DMS 273 (cell line): ENCODE data around the gene SMPX.
"Not testable (repeated sequence)": the region's sequence is repeated elsewhere in the genome, so short reads cannot be mapped to it uniquely, and the experiment has no call there.

Experiments
- DNase-seq: peaks from one replicate; lab custom pipeline; 2025; ENCODE audit not compliant: unreplicated experiment; lab: John Stamatoyannopoulos, UW

The SMPX gene

GRCh38 chrX:21757960-21758359, at the start of gene SMPX:
Gene SMPX, minus strand, starts transcription at chrX:21758116. Its CDS starts 3,826 bp downstream, at chrX:21754290.
- no peak for DNase-seq

GRCh38 chrX:21806691-21807090, 48.8 kb upstream of the SMPX start:
- DNase-seq: peak; percentile 15

GRCh38 chrX:21802839-21803238, 44.9 kb upstream of the SMPX start:
- peak; percentile 54 for DNase-seq

GRCh38 chrX:21802054-21802670, 44.2 kb upstream of the SMPX start:
- DNase-seq: peak; percentile 53

GRCh38 chrX:21800344-21800770, 42.4 kb upstream of the SMPX start:
- DNase-seq: peak; percentile 69

GRCh38 chrX:21799767-21800166, 41.9 kb upstream of the SMPX start:
- peak; percentile 31 for DNase-seq

- peak; percentile 77 for DNase-seq
These were observed 40.8 kb upstream of the SMPX start for GRCh38 chrX:21798677-21799219.

GRCh38 chrX:21781976-21782375, 24.1 kb upstream of the SMPX start:
- no peak for DNase-seq

GRCh38 chrX:21781525-21781924, 23.6 kb upstream of the SMPX start:
- DNase-seq: peak; percentile 54

GRCh38 chrX:21779095-21779494, 21.2 kb upstream of the SMPX start:
- no peak for DNase-seq

GRCh38 chrX:21778236-21778635, 20.3 kb upstream of the SMPX start:
- peak; percentile 56 for DNase-seq

- not testable (repeated sequence) for DNase-seq
These were observed 17.2 kb upstream of the SMPX start for GRCh38 chrX:21775128-21775527.

- DNase-seq: not testable (repeated sequence)
These were observed 15.1 kb upstream of the SMPX start for GRCh38 chrX:21773036-21773435.

- DNase-seq: peak; percentile 23
These were observed 12.9 kb upstream of the SMPX start for GRCh38 chrX:21770631-21771321.

GRCh38 chrX:21766101-21766500, 8.2 kb upstream of the SMPX start:
- DNase-seq: no peak

- DNase-seq: no peak
These were observed 6.1 kb upstream of the SMPX start for GRCh38 chrX:21764008-21764407.

GRCh38 chrX:21758488-21758887, 572 bp upstream of the SMPX start:
- no peak for DNase-seq

- DNase-seq: no peak
These were observed 959 bp downstream of the SMPX start for GRCh38 chrX:21756785-21757529.

- no peak for DNase-seq
These were observed 8.0 kb downstream of the SMPX start for GRCh38 chrX:21749924-21750323.

- DNase-seq: no peak
These were observed 9.7 kb downstream of the SMPX start for GRCh38 chrX:21748235-21748634.

- DNase-seq: no peak
These were observed 10.4 kb downstream of the SMPX start for GRCh38 chrX:21747558-21747957.

GRCh38 chrX:21745756-21746155, 12.2 kb downstream of the SMPX start:
- peak; percentile 73 for DNase-seq
